HFF-Myc (cell line): ENCODE data around the gene SLC35D1.
"Not testable (repeated sequence)": the region's sequence is repeated elsewhere in the genome, so short reads cannot be mapped to it uniquely, and the experiment has no call there.

Experiments
- DNase-seq: peaks from one replicate; pipeline ENCODE4 v3.0.0-alpha.2; 2011; ENCODE audit warnings: low read depth; ENCODE audit errors: extremely low read depth
- H3K4me3 ChIP-seq: replicated peaks from 2 replicates; pipeline ENCODE4 v1.5.1; 2011; ENCODE audit warnings: low read depth, mild to moderate bottlenecking, control low read depth, low read length
- CTCF ChIP-seq: IDR thresholded peaks from 2 replicates; pipeline ENCODE4 v1.5.1; 2012; ENCODE audit warnings: mild to moderate bottlenecking, low read depth, low read length, control low read depth; ENCODE audit errors: missing control alignments

SLC35D1 gene

DNA sequence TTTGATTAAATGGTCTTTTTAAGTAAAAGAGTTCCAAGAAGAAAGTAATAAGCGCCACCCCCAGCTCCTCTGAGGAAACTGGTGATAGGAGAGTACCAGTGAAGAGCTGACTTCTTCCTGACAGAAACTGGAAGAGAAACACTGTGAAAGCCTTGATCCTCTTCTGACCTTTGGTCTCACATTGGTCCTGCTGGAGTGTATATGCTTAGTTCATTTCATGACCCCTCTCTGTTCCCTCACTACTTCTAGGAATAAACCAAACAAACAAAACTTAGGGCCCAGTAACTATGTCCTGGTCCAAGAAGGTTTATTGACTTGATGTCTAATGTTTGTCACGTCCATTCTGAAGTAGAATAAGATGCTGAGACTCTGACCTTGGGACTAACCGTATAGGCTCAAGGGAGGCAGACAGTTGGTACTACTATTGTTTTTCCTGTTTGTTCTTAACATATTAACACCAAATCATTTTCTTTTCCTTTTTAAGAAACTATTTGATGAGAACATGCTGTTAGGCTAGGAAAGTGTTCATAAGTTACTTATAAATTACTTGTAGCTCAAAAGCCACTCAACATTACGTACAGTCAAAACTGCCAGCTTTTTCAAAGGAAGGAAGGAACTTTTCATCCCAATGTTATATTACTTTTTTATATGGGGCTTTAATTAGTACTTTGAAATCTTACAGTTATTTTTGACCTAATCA is 71.2 kb downstream of the SLC35D1 start:
- H3K4me3 ChIP-seq = no peak overlapping the region
- DNase-seq = no peak
- TF ChIP-seq CTCF = no peak

- DNase-seq = no peak
- TF ChIP-seq CTCF = no peak
- H3K4me3 ChIP-seq = no peak overlapping the region
Measured at GRCh38 chr1:66981679-66982078, 72.3 kb downstream of the SLC35D1 start.

DNA sequence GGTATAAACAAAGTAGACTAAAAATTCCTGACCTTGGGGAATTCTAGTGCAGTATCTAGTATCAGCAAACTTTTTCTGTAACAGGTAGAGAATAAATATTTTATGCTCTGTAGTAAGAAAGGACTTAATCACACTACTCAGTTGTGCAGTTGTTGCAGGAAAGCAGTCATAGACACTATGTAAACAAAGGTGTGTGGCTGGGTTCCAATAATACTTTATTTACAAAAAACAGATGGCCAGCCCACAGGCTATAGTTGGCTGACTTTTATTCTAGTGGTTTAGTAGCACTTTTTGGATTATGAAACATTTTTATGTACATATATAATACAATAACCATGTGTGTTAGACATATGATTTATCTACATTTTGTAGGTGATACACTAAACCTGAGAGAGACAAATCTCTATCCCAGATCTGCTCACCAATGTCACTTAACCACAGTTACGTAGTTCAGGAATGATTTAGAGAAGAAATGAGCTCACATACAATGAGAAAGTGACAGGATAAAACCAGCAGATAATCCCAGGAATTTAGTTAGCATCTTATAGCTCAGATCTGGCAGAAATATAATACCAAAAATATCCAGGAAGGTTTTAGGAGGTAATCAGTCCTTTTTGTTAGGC is 73.1 kb downstream of the SLC35D1 start:
- H3K4me3 ChIP-seq = no peak overlapping the region
- TF ChIP-seq CTCF = no peak
- DNase-seq = peak; percentile 9

DNA sequence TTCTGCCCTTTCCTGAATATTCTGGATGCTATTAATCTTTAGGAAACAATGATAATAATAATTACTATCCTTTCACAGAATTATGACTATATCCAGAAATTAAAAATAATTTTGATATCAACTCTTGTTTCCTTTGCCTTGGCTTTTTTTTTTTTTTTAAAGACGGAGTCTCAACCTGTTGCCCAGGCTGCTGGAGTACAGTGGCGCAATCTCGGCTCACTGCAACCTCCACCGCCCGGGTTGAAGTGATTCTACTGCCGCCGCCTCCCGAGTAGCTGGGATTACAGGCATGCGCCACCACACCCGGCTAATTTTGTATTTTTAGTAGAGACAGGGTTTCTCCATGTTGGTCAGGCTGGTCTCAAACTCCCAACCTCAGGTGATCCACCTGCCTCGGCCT is 74.3 kb downstream of the SLC35D1 start:
- DNase-seq, H3K4me3 ChIP-seq: not testable (repeated sequence)

DNA sequence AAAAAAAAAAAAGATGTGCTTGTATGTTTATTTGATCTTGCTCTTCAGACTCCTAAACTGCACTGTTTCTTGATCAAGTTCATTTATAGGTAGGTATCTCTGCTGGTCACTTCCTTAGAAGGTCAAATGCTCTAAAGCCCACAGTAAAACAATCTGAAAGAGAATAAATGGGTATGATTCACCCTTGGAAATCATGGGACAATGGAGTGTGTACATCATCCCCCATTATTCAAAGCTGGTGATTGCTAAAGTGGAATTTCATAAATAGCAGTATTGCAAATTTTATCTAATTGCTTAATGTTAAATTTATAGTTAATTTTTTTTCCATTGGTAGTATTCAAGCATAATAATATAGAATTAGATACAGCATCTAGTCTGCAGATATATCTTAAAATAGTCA is 75.7 kb downstream of the SLC35D1 start:
- no peak for TF ChIP-seq CTCF
- DNase-seq = no peak

GRCh38 chr1:66968574-66968973 is 85.4 kb downstream of the SLC35D1 start:
- no peak for TF ChIP-seq CTCF
- no peak overlapping the region for H3K4me3 ChIP-seq

More for the DNA sequence above, 75.7 kb downstream of the SLC35D1 start:
- no peak overlapping the region for H3K4me3 ChIP-seq

GRCh38 chr1:66966188-66966873 is 87.6 kb downstream of the SLC35D1 start:
- DNase-seq, H3K4me3 ChIP-seq: not testable (repeated sequence)

More at GRCh38 chr1:66968574-66968973, 85.4 kb downstream of the SLC35D1 start:
- no peak for DNase-seq
